Measurements from ENCODE around the gene ARL16. TPM values are rescaled to one million over a fixed set of nuclear protein-coding genes. Genes with fewer than 3 reads are reported as not detected.

Gene ARL16
- polyA plus RNA-seq, 1 donor = 24.4 TPM

- no peak for DNase-seq
Observed at GRCh38 chr17:81712468-81713003, 28.9 kb upstream of the ARL16 start.

- DNase-seq = peak; percentile 84
Observed at GRCh38 chr17:81711814-81712467, 28.3 kb upstream of the ARL16 start, which contains the start of gene SLC25A10. Gene SLC25A10, plus strand, starts transcription at chr17:81712284. Its CDS starts 143 bp downstream, at chr17:81712427.

- no peak for DNase-seq
Observed at GRCh38 chr17:81710514-81711308, 27.1 kb upstream of the ARL16 start.

GRCh38 chr17:81708739-81709185 is 25.2 kb upstream of the ARL16 start:
- no peak for DNase-seq

- DNase-seq = no peak
Observed at GRCh38 chr17:81707725-81708646, 24.4 kb upstream of the ARL16 start.

- DNase-seq = no peak
Observed at GRCh38 chr17:81706757-81707624, 23.4 kb upstream of the ARL16 start.

GRCh38 chr17:81706232-81706611 is 22.6 kb upstream of the ARL16 start:
- DNase-seq = no peak

GRCh38 chr17:81705518-81706231 is 22.1 kb upstream of the ARL16 start:
- no peak for DNase-seq

- DNase-seq = no peak
Observed at GRCh38 chr17:81703747-81704654, 20.4 kb upstream of the ARL16 start.

GRCh38 chr17:81702934-81703746 is 19.5 kb upstream of the ARL16 start, which contains the start of gene MRPL12:
Gene MRPL12, plus strand, starts transcription at chr17:81703367. Its CDS starts 135 bp downstream, at chr17:81703502.
- DNase-seq = peak; percentile 94

- no peak for DNase-seq
Observed at GRCh38 chr17:81701288-81702071, 17.9 kb upstream of the ARL16 start.

- DNase-seq = no peak
Observed at GRCh38 chr17:81700353-81701287, 17.0 kb upstream of the ARL16 start.

- no peak for DNase-seq
Observed at GRCh38 chr17:81697261-81698044, 13.9 kb upstream of the ARL16 start.

- no peak for DNase-seq
Observed at GRCh38 chr17:81696218-81696941, 12.8 kb upstream of the ARL16 start.

GRCh38 chr17:81695801-81696200 is 12.2 kb upstream of the ARL16 start:
- no peak for DNase-seq

Measured in hindlimb muscle (tissue), 1 donor.